Liver (tissue), 9 donors: ENCODE measurements around the gene LRRC15. TPM values are rescaled to one million over a fixed set of nuclear protein-coding genes. Genes with fewer than 3 reads are reported as not detected.

Experiments used
- DNase-seq: peaks from one replicate; pipeline ENCODE4 v3.0.0-alpha.2; 2017; ENCODE audit warnings: low spot score
- H3K27ac ChIP-seq, 2 donors: one replicate each; pipeline ENCODE4 v1.7.0; 2013; ENCODE audit warnings: inconsistent platforms in 2 of 2, low read length in 2 of 2, control low read depth in 1 of 2, low read depth in 1 of 2, mild to moderate bottlenecking in 1 of 2
- H3K27me3 ChIP-seq, 4 donors: one replicate each; pipeline versions ENCODE4 v1.6.1 to v1.7.0; 2013; ENCODE audit warnings: low read length in 3 of 4, inconsistent platforms in 1 of 4, mild to moderate bottlenecking in 1 of 4, moderate library complexity in 1 of 4; ENCODE audit not compliant: control insufficient read depth in 4 of 4, insufficient read depth in 4 of 4
- H3K36me3 ChIP-seq, 4 donors: one replicate each; pipeline versions ENCODE4 v1.6.1 to v1.7.0; 2013; ENCODE audit warnings: low read length in 3 of 4, mild to moderate bottlenecking in 3 of 4, low read depth in 1 of 4, moderate library complexity in 1 of 4; ENCODE audit not compliant: control insufficient read depth in 4 of 4, insufficient read depth in 3 of 4
- H3K4me1 ChIP-seq, 4 donors: one replicate each; pipeline versions ENCODE4 v1.6.1 to v1.7.0; 2013; ENCODE audit warnings: low read length in 3 of 4, mild to moderate bottlenecking in 3 of 4, moderate library complexity in 1 of 4; ENCODE audit not compliant: control insufficient read depth in 4 of 4, insufficient read depth in 4 of 4
- H3K4me3 ChIP-seq, 3 donors: one replicate each; pipeline versions ENCODE4 v1.6.1 to v1.7.0; 2013; ENCODE audit warnings: low read length in 3 of 3, control low read depth in 1 of 3, low read depth in 1 of 3, mild to moderate bottlenecking in 1 of 3
- H3K9ac ChIP-seq, 2 donors: one replicate each; pipeline ENCODE4 v1.7.0; 2013; ENCODE audit warnings: low read length in 2 of 2, mild to moderate bottlenecking in 2 of 2, moderate library complexity in 2 of 2, control low read depth in 1 of 2, low read depth in 1 of 2
- H3K9me3 ChIP-seq, 4 donors: one replicate each; pipeline versions ENCODE4 v1.6.1 to v1.7.0; 2013; ENCODE audit warnings: low read length in 3 of 4; ENCODE audit not compliant: control insufficient read depth in 4 of 4
- EGR1 ChIP-seq, 2 donors: IDR thresholded peaks; 2 replicates each; pipeline ENCODE4 v1.6.1; 2016 to 2018; ENCODE audit warnings: antibody characterized with exemption in 2 of 2, low read depth in 2 of 2
- FOXA2 ChIP-seq: IDR thresholded peaks from 2 replicates; pipeline ENCODE4 v1.6.1; 2016; ENCODE audit warnings: antibody characterized with exemption
- GABPA ChIP-seq, 2 donors: IDR thresholded peaks in 1 of 2; conservative IDR thresholded peaks in 1 of 2; 2 replicates each; pipeline ENCODE4 v1.6.1; 2016; ENCODE audit warnings: antibody characterized with exemption in 2 of 2, mild to moderate bottlenecking in 1 of 2, moderate library complexity in 1 of 2
- HNF4A ChIP-seq, 2 donors: conservative IDR thresholded peaks; 2 replicates each; pipeline ENCODE4 v1.6.1; 2016; ENCODE audit warnings: antibody characterized with exemption in 2 of 2, mild to moderate bottlenecking in 2 of 2
- HNF4G ChIP-seq: IDR thresholded peaks from 2 replicates; pipeline ENCODE4 v1.6.1; 2016; ENCODE audit warnings: antibody characterized with exemption
- JUND ChIP-seq, 2 donors: IDR thresholded peaks; 2 replicates each; pipeline ENCODE4 v1.6.1; 2016; ENCODE audit warnings: antibody characterized with exemption in 2 of 2
- RAD21 ChIP-seq, 2 donors: IDR thresholded peaks; 2 replicates each; pipeline ENCODE4 v1.6.1; 2016; ENCODE audit warnings: antibody characterized with exemption in 2 of 2, mild to moderate bottlenecking in 2 of 2
- RXRA ChIP-seq, 2 donors: IDR thresholded peaks; 2 replicates each; pipeline ENCODE4 v1.6.1; 2017 to 2018; ENCODE audit warnings: antibody characterized with exemption in 2 of 2, mild to moderate bottlenecking in 1 of 2
- SP1 ChIP-seq: IDR thresholded peaks from 2 replicates; pipeline ENCODE4 v1.6.1; 2018; ENCODE audit warnings: antibody characterized with exemption, mild to moderate bottlenecking
- TAF1 ChIP-seq: conservative IDR thresholded peaks from 2 replicates; pipeline ENCODE4 v1.6.1; 2016; ENCODE audit warnings: antibody characterized with exemption, mild to moderate bottlenecking
- YY1 ChIP-seq: IDR thresholded peaks from 2 replicates; pipeline ENCODE4 v1.6.1; 2016; ENCODE audit warnings: antibody characterized with exemption, mild to moderate bottlenecking
- WGBS: extraction: QIAGEN DNeasy Blood & Tissue Kit; methylation state at CpG from one replicate; pipeline ENCODE4 v1.1.7; 2013; 5-methylcytosine and 5-hydroxymethylcytosine counted together
- polyA plus RNA-seq, 2 donors: library from polyadenylated mRNA; stranded (reverse) in 1 of 2; unstranded in 1 of 2; fragments of 200-250 nt in 1 of 2; fragments of >200 nt in 1 of 2; fragmentation: Nextera tagmentation in 1 of 2; extraction: Ambion mirVana in 1 of 2; gene quantifications; one replicate each; pipeline versions ENCODE4 v1.2.1 to v1.2.3, GENCODE V29; 2013 to 2015
- total RNA-seq, 2 donors: library from RNA; depleted of rRNA; stranded (reverse); fragments of >200 nt; gene quantifications; one replicate each; pipeline ENCODE4 v1.2.3, GENCODE V29; 2014
- TF ChIP-seq, protein P1 (sequence below): IDR thresholded peaks from 2 replicates; pipeline ENCODE4 v1.6.1; 2016; ENCODE audit warnings: antibody characterized with exemption, mild to moderate bottlenecking
- TF ChIP-seq, protein P2 (sequence below): IDR thresholded peaks from 2 replicates; pipeline ENCODE4 v1.6.1; 2016; ENCODE audit warnings: antibody characterized with exemption
- TF ChIP-seq, protein P3 (sequence below): IDR thresholded peaks from 2 replicates; pipeline ENCODE4 v1.6.1; 2016; ENCODE audit warnings: antibody characterized with exemption
- TF ChIP-seq, protein P4 (sequence below): IDR thresholded peaks from 2 replicates; pipeline ENCODE4 v1.6.1; 2016; ENCODE audit warnings: antibody characterized with exemption
- TF ChIP-seq, protein P5 (sequence below): fragments of 150-350 bp; IDR thresholded peaks from 2 replicates; pipeline ENCODE4 v1.5.1; 2017; ENCODE audit warnings: improper control_type of control experiment, low read depth, low read length; ENCODE audit not compliant: missing input control
- donor health status: healthy.
- donor health status: healthy.
- donor health status: healthy.
- donor health status: healthy.
- donor health status: healthy.

The LRRC15 gene
- total and polyA plus RNA-seq, 4 donors, result 0.03 to 0.08 (median 0.05) TPM; not detected in 1

DNA sequence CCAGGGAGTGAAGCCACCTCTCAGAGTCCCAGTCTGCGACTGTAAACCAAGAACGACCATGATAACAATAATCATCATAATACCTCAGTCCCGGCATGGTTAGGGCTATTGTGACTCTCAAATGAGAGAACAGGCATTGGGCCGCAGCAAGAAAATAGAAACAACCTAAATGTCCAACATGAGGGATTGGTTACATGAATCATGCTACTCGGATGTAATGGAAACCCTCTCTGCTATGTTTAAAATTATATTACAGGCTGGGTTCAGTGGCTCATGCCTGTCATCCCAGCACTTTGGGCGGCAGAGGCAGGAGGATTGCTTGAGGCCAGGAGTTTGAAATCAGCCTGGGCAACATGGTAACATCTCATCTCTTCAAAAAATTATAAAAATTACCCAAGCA lies 21.2 kb downstream of the LRRC15 start:
- Histone ChIP-seq H3K4me1 (peaks cover 0 to 14% (median 6%) of the 10 kb centered on the region in 4 donors), H3K9ac (no peak overlapping the region), H3K27ac (no peak overlapping the region), H3K27me3 (no peaks in the 10 kb centered on the region), H3K36me3 (peaks cover 0 to 5% (median 1%) of the 10 kb centered on the region in 4 donors), H3K9me3 (no peaks in the 10 kb centered on the region), H3K4me3 (no peak overlapping the region)
- TF ChIP-seq YY1, result no peak
- TF ChIP-seq, protein P1, sequence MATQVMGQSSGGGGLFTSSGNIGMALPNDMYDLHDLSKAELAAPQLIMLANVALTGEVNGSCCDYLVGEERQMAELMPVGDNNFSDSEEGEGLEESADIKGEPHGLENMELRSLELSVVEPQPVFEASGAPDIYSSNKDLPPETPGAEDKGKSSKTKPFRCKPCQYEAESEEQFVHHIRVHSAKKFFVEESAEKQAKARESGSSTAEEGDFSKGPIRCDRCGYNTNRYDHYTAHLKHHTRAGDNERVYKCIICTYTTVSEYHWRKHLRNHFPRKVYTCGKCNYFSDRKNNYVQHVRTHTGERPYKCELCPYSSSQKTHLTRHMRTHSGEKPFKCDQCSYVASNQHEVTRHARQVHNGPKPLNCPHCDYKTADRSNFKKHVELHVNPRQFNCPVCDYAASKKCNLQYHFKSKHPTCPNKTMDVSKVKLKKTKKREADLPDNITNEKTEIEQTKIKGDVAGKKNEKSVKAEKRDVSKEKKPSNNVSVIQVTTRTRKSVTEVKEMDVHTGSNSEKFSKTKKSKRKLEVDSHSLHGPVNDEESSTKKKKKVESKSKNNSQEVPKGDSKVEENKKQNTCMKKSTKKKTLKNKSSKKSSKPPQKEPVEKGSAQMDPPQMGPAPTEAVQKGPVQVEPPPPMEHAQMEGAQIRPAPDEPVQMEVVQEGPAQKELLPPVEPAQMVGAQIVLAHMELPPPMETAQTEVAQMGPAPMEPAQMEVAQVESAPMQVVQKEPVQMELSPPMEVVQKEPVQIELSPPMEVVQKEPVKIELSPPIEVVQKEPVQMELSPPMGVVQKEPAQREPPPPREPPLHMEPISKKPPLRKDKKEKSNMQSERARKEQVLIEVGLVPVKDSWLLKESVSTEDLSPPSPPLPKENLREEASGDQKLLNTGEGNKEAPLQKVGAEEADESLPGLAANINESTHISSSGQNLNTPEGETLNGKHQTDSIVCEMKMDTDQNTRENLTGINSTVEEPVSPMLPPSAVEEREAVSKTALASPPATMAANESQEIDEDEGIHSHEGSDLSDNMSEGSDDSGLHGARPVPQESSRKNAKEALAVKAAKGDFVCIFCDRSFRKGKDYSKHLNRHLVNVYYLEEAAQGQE, result no peak
- TF ChIP-seq, protein P2, sequence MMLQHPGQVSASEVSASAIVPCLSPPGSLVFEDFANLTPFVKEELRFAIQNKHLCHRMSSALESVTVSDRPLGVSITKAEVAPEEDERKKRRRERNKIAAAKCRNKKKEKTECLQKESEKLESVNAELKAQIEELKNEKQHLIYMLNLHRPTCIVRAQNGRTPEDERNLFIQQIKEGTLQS, result no peak
- no peak for TF ChIP-seq HNF4A (conservative IDR thresholded peaks at IDR 0.05)
- DNase-seq, result no peak
- 89% methylated on average over 6 of the region's 6 CpGs for WGBS

DNA sequence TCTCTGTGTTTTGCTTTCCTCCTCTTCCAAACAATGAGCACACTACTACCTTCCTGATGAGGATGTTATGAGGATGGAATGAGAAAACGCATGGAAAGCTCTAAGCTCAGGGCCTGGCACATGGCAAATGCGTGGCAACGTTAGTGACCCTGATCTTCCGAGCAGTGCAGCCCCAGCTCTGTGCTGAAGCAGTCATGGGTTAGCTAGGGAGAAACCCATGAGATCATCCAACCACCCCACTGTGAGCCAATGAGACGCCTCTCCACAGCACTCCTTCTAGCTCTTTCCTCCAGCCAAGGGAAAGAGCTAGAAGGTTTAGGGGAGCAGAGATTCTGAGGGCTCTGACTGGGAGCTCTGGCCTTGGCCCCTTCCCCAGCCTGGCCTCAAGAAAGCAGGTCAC lies 22.9 kb downstream of the LRRC15 start:
- Histone ChIP-seq H3K9me3 (no peaks in the 10 kb centered on the region), H3K27ac (peak overlapping the region in 1 of 2 donors; percentile 22), H3K9ac (no peak overlapping the region), H3K4me3 (no peak overlapping the region), H3K4me1 (peaks cover 0 to 9% (median 4%) of the 10 kb centered on the region in 4 donors), H3K36me3 (peaks cover 10 to 13% (median 11%) of the 10 kb centered on the region in 4 donors), H3K27me3 (no peaks in the 10 kb centered on the region)
- DNase-seq, result no peak
- no peak for TF ChIP-seq SP1
- no peak for TF ChIP-seq HNF4G
- TF ChIP-seq, protein P3, sequence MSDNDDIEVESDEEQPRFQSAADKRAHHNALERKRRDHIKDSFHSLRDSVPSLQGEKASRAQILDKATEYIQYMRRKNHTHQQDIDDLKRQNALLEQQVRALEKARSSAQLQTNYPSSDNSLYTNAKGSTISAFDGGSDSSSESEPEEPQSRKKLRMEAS, result no peak
- no peak for TF ChIP-seq RAD21 (IDR thresholded peaks at IDR 0.05)
- TF ChIP-seq YY1, result no peak
- no peak for TF ChIP-seq TAF1
- TF ChIP-seq, protein P4, sequence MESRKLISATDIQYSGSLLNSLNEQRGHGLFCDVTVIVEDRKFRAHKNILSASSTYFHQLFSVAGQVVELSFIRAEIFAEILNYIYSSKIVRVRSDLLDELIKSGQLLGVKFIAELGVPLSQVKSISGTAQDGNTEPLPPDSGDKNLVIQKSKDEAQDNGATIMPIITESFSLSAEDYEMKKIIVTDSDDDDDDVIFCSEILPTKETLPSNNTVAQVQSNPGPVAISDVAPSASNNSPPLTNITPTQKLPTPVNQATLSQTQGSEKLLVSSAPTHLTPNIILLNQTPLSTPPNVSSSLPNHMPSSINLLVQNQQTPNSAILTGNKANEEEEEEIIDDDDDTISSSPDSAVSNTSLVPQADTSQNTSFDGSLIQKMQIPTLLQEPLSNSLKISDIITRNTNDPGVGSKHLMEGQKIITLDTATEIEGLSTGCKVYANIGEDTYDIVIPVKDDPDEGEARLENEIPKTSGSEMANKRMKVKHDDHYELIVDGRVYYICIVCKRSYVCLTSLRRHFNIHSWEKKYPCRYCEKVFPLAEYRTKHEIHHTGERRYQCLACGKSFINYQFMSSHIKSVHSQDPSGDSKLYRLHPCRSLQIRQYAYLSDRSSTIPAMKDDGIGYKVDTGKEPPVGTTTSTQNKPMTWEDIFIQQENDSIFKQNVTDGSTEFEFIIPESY, result no peak
- TF ChIP-seq, protein P5, sequence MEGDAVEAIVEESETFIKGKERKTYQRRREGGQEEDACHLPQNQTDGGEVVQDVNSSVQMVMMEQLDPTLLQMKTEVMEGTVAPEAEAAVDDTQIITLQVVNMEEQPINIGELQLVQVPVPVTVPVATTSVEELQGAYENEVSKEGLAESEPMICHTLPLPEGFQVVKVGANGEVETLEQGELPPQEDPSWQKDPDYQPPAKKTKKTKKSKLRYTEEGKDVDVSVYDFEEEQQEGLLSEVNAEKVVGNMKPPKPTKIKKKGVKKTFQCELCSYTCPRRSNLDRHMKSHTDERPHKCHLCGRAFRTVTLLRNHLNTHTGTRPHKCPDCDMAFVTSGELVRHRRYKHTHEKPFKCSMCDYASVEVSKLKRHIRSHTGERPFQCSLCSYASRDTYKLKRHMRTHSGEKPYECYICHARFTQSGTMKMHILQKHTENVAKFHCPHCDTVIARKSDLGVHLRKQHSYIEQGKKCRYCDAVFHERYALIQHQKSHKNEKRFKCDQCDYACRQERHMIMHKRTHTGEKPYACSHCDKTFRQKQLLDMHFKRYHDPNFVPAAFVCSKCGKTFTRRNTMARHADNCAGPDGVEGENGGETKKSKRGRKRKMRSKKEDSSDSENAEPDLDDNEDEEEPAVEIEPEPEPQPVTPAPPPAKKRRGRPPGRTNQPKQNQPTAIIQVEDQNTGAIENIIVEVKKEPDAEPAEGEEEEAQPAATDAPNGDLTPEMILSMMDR, result no peak
- TF ChIP-seq JUND (IDR thresholded peaks at IDR 0.05), result no peak
- no peak for TF ChIP-seq HNF4A (conservative IDR thresholded peaks at IDR 0.05)
- TF ChIP-seq RXRA (IDR thresholded peaks at IDR 0.05), result no peak
- TF ChIP-seq EGR1 (IDR thresholded peaks at IDR 0.05; ENCODE audit: low read depth in 2 of 2), result no peak
- TF ChIP-seq GABPA (IDR thresholded peaks at IDR 0.05 in 1 of 2, conservative IDR thresholded peaks at IDR 0.05 in 1 of 2), result no peak
- TF ChIP-seq, protein P1, result no peak
- no peak for TF ChIP-seq FOXA2
- TF ChIP-seq, protein P2, result no peak
- 83% methylated on average over 5 of the region's 5 CpGs for WGBS
